GM21367 (cell line): ENCODE results near the gene LRRC71.

Source experiments
- ATAC-seq: cut with Tn5 transposase; IDR thresholded peaks from one replicate; pipeline ENCODE4 v1.9.1; 2021; ENCODE audit not compliant: unreplicated experiment

Gene LRRC71

DNA sequence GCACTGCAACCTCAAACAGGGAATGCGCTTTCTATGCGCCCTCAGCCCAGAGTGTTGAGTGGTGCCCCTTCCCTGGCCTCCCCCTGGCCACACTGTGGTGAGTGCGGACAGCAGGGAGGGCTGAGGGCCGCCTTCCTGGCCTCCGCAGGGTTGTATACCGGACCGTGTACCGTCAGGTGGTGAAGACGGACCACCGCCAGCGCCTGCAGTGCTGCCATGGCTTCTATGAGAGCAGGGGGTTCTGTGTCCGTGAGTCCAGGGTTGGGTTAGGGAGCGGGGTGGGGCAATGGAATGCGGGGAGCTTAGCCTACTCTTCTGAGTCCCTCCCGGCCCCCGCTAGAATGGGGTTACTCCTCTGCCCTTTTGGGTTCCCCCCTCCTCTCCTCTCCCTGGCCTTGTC, 15.3 kb upstream of the LRRC71 start:
- no peak for ATAC-seq

DNA sequence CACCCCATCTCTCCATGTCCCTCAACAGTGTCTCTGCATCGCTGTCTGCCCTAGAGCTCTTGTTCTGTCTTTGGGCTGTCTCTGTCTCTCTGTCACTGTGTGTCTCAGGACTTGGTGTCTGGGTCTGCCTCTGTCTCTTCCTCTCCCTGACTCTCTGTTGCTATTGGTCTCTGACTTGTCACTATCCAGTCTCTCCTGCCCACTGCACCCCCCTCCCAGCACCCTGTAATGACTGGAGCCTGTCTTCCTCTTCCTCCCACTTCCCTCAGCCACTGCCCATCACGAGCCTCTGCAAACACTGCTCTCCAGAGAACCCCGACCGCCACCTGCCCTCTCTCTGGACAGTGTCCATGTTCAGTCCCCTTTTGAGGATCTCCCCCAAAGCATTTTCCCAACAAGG, 14.8 kb upstream of the LRRC71 start:
- ATAC-seq, result no peak

DNA sequence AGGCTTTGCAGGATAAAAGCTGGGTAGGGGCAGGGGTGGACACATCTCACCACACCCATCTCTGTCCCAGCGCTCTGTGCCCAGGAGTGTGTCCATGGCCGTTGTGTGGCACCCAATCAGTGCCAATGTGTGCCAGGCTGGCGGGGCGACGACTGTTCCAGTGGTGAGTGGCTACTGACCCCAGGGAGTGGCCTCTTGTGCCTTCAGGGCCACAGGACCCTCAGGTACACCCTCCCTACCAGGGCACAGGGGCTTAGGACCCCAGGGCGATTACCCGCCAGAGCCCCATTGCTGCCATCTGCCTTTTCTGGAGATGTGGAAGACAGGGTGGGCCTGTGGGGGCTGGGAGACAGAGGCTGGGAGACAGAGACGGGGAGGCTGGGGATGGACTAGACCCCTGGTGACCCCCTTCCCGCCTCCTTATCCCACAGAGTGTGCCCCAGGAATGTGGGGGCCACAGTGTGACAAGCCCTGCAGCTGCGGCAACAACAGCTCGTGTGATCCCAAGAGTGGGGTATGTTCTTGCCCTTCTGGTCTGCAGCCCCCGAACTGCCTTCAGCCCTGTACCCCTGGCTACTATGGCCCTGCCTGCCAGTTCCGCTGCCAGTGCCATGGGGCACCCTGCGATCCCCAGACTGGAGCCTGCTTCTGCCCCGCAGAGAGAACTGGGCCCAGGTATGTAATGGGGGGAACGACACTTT, 14.1 kb upstream of the LRRC71 start:
- ATAC-seq, result no peak

DNA sequence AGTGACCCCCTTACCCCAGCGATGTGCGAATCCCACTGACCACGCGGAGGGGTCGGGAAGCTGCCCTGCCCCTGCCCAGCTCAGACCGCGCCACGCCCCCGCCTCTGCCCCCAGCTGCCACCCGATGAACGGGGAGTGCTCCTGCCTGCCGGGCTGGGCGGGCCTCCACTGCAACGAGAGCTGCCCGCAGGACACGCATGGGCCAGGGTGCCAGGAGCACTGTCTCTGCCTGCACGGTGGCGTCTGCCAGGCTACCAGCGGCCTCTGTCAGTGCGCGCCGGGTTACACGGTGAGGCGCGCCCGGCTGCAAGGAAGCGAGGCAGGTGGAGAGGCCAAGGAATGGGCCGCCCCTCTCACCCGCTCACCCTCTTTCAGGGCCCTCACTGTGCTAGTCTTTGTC, 11.9 kb upstream of the LRRC71 start:
- ATAC-seq, result no peak

DNA sequence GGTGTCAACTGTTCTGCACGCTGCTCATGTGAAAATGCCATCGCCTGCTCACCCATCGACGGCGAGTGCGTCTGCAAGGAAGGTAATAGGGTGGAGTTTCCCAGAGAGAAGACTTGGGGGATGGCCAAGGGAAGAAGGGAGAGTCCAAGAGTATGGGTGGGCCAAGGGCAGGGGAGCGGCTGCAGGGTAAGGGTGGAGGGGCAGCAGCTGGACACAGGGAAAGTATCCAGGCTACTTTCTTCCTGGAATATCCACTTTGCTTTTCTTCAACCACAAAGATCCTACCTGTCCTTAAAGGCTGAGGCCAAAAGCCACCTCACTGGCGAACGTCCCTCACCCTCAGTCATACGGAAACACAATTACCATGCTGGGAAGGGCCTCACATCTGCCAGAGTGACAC, 11.5 kb upstream of the LRRC71 start:
- no peak for ATAC-seq

DNA sequence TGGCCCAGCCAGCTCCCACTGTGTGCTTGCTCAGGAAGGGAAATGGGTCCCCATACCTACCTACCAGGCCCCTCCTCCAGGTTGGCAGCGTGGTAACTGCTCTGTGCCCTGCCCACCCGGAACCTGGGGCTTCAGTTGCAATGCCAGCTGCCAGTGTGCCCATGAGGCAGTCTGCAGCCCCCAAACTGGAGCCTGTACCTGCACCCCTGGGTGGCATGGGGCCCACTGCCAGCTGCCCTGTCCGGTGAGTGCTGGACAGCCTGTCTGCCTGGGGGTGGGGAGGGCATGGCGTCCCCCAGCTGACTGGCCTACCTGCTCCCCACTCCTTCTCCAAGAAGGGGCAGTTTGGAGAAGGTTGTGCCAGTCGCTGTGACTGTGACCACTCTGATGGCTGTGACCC, 10.8 kb upstream of the LRRC71 start:
- ATAC-seq, result no peak

DNA sequence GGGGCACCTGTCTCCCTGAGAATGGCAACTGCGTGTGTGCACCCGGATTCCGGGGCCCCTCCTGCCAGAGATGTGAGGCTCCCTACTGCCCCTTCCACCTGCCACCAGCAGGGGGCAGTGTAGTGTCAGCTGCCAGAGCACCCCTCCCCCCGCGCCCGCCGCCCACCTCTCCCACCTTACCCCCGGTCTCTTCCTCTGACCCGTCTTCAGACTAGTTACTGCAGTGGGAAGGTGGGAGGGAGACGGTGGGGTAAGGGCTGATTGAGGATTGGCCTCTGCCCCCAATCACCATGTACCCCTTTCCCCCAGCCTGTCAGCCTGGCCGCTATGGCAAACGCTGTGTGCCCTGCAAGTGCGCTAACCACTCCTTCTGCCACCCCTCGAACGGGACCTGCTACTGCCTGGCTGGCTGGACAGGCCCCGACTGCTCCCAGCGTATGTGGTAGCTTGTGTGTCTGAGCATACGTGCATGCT, 10.1 kb upstream of the LRRC71 start:
- ATAC-seq, result no peak

DNA sequence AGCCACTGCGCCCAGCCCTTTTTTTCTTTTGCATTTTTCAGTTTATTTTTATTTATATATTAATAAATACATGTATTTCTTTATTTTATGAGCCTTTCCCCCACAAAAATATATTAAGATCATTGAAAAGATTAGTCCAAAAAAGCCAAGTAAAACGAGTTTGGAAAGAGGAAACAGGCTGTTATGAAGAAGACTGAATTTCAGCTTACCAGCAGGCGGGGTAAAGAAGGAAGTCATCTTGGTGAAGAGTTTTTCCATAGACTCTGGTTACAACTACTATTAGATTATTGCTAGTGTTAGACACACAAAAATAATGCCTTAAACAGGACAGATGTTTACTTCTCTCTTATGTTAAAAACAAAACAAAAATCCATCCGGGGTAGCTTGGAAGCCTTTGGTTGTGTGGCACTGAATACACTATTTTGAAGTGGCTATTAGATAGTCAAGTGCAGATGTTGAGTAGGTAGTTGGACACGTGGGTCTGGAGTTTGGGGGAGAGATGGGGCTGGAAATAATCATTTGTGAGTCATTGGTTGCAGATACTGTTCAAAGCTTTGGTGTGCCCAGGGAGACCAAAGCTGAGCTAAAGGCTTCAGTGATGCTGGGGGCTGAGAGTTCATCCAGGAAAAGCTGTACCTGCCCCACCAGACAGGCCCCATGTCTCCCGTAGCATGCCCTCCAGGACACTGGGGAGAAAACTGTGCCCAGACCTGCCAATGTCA, 8.7 kb upstream of the LRRC71 start:
- ATAC-seq, result no peak

DNA sequence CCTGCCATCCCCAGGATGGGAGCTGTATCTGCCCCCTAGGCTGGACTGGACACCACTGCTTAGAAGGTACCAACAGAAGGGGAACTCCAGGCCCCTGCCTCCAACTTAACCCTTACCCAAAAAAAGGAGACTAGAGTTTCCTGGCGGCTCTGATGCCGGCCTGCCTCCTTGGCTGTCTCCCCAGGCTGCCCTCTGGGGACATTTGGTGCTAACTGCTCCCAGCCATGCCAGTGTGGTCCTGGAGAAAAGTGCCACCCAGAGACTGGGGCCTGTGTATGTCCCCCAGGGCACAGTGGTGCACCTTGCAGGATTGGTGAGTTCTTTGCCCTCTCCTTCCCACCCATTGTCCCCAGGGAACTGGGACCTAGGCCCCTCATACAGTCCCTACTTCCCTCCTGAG, 8.1 kb upstream of the LRRC71 start:
- ATAC-seq, result no peak

DNA sequence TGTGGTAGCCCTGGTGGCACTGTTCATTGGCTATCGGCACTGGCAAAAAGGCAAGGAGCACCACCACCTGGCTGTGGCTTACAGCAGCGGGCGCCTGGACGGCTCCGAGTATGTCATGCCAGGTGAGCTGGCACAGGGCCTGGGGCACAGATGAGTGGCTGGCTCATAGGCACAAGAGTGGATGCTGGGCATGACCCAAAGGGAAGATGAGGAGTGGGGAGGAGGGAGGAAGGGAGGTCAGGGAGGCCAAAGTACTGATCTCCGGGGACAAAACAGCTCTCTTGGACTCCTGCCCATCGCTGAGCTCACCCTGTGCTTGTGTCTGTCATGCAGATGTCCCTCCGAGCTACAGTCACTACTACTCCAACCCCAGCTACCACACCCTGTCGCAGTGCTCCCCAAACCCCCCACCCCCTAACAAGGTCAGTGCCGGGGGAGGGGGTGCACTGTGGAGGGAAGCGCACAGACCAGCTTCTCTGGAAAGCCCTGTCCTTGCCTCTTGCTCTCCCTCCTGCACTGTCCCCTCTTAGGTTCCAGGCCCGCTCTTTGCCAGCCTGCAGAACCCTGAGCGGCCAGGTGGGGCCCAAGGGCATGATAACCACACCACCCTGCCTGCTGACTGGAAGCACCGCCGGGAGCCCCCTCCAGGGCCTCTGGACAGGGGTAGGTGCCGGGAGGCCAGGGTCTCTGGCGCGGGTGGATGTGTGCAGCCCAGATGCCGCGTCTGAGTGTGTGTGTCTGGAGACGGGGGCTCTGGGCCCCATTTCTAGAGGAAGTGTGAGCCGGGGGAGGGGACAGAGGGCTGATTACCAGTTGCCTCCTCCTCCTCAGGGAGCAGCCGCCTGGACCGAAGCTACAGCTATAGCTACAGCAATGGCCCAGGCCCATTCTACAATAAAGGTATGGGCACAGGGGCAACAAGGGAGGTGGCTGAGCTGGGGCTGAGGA, 7.3 kb upstream of the LRRC71 start:
- no peak for ATAC-seq

DNA sequence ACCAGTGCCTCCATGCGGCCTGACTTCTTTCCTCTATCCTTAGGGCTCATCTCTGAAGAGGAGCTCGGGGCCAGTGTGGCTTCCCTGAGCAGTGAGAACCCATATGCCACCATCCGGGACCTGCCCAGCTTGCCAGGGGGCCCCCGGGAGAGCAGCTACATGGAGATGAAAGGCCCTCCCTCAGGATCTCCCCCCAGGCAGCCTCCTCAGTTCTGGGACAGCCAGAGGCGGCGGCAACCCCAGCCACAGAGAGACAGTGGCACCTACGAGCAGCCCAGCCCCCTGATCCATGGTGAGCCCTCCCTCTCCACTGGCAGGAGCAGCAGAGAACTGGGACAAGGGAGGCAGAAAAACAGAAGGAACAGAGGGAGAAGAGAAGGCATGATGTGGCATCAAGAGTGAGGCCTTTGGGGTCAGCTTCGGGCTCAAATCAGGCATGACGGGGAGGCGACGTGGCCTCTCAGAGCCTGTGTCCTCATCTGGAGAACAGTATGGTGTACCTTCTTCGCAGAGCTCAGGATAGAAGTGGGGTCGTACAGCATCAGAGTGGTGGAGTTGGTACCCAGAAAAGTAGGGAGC, 6.5 kb upstream of the LRRC71 start:
- no peak for ATAC-seq

DNA sequence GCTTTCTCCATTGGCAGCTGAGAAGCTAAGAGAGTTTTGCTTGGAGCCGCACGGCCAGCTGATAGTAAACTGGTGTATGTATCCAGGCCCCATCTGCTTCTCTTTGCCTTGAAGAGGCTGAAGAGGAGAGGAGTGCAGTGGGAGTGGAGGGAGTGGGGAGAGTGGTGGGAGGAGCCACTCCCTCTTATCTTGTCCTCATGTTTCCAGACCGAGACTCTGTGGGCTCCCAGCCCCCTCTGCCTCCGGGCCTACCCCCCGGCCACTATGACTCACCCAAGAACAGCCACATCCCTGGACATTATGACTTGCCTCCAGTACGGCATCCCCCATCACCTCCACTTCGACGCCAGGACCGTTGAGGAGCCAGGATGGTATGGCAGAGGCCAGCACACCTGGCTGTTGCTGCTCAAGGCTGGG, 6.0 kb upstream of the LRRC71 start:
- ATAC-seq, result no peak

DNA sequence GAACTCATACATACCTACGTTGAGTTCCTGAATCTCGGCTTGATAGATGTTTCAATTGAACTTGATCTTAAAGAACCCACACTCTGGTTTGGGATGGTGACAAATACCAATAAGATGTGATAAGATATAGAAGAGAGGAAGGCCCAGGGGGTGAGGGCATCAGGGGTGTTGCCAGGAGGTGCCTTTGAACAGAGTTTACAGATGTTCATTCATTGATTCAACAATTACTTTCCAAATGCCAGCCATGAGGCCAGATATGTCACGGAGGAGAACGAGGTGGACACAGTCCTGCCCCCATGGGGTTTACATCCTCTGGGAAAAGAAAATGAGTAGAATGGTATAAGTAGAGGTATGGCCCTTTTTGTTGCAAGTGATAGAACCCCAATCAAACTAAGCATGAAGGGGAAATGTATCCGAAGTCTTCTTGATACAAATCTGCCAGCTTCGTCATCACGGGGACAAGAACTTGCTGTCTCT, 659 bp downstream of the LRRC71 start:
- no peak for ATAC-seq

DNA sequence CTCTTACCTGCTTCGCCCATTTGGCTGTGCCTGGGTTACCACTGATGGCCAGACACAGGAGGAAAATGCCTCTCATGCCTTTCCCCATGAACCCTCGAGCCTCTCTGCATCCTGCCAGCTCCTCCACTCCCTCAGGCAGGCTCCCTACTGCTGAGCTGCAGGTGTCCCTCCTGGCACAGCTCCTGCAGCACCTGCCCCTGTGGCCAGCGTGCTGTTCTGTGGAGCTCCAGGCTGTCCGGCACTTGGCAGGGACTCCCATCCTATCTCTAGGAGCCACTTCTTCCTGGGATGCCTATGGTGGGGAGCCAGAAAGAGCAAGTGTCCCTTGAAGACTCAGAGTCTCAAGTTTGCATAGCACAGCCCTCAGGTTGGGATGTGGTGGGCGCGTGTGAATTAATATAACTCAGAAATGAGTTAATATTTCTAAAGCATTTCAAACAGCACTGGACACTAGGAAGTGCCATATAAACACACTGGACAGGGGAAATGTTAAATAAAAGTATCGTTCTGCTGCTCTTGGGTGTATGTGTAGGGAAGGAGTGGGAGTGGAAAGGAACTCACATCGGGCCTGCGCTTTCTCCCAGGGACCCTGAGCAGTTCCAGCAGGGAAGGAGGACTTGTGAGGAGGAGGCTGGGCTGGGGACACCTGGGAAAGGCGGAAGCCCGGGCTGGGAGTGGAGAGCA, 2.7 kb downstream of the LRRC71 start:
- no peak for ATAC-seq

DNA sequence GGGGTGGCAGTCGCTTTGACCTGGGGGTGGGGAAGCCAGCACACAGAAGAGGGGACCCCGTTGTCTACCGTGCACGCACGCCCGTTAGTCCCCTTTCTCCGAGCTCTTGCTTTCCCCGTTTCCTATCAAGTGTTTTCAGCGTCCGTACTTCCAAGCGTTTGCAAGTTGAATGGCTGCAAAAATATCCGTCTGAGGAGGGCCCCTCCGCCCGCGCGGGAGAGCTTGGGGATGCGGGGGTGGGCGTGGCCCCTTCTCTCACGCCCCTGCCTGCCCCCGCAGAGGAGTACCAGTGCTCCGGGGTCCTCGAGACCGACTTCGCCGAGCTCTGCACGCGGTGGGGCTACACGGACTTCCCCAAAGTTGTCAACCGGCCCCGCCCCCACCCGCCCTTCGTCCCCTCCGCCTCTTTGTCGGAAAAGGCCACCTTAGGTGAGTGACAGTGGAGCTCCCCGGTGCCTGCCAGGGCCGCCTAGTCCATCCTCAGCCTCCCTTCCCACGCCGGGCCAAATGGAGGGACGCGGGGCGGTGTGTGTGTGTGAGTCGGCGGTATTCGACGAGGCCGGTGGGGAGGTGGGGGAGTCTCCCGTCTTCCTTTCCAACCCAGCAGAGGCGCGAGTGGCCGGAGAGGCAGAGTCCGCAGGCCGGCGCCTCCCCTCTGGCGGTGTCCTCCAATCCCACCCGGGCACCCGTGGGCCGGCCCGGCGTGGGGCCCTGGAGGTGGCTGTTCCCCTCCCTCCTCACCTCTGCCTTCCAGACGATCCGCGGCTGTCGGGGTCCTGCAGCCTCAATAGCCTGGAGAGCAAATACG, 3.4 kb downstream of the LRRC71 start:
- ATAC-seq, result no peak

DNA sequence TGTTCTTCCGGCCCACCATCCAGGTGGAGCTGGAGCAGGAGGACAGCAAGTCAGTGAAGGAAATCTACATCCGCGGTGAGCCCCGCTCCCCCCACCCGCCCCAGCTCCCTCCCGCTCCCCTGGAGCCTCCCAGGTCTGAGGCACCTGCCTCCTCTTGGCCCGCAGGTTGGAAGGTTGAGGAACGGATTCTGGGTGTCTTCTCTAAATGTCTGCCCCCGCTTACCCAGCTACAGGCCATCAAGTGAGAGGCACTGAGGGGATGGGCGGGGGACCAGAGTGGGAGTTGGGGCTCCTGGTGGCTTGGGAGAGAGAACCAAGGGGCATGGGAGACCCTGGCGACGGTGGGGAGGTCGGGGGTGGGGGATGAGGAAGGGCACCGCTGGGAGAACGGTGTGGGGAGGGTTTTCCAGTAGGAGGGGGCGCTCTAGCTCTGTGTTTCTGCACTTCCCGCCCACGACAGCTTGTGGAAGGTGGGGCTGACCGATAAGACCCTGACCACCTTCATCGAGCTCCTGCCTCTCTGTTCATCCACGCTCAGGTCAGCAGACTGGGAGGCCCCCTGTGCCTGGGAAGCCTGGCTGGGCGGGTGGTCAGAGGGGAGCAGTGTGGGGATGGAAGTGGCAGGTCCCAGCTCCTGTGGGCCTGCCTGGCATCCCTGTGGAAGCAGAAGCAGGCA, 4.2 kb downstream of the LRRC71 start:
- no peak for ATAC-seq

DNA sequence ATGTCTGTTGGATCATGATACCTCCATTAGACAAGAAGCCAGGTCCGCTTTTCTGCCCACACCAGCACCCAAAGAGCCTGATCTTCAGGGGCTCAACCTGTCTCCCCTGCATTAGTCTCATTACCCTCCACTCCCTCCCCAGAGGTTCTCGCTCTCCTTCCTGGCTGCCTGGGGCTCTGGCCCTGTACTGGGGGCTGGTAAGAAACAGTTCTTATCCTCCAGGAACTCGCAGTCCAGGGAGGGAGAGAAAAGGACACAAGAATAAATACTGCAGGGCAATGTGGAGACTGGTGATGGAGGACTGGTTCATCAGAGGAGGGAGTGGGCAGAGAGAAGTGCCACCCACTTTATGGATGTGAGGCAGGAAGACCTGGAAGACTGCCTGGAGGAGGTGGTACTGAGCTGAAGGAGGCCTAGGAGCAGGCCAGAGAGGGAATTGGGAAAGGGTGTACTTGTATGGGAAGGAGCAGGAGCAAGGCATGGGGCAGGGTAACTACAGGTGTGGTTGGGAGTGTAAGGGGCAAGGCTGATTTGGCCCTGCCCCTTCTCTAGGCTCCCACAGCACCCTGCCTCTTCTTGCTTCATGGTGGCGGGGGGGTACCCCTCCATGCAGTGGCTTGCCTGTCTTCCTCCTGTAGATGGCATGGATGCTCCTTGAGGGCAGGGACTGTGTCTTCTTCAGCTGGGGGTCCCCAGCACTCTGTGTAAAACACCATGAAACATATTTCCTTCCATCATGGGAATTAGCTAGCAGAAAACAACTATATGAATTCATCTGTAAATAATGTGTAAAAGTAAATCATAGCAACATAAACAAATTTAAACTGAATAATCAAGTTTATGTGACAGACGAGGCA, 5.0 kb downstream of the LRRC71 start:
- no peak for ATAC-seq

DNA sequence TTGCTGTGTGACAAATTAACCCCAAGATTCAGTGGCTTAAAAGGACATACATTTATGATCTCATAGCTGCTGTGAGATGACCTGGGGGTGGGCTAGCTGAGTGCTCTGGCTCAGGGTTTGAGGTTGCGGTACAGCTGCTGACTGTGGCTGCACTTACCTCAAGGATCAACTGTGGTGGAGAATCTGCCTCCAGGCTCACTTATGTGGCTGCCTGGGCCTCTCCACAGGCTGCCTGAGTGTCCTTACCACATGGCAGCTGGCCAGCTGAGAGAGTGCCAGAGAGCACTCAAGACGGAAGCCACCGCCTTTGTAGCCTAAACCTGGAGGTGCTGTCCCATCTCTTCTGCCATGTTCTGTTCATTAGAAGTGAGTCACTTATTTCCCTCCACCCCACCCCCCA, 5.7 kb downstream of the LRRC71 start:
- no peak for ATAC-seq
